ENCODE measurements around the gene HYCC2. TPM values are rescaled to one million over a fixed set of nuclear protein-coding genes. Genes with fewer than 3 reads are reported as not detected.
"Not testable (repeated sequence)": the region's sequence is repeated elsewhere in the genome, so short reads cannot be mapped to it uniquely, and the experiment has no call there.

The HYCC2 gene
- total RNA-seq, 1 donor from 2014 or later, result 29.9 TPM

GRCh38 chr2:201072201-201072530, 695 bp upstream of the HYCC2 start:
- DNase-seq (ENCODE audit: low spot score), result no peak

GRCh38 chr2:201070948-201071478, 458 bp downstream of the HYCC2 start:
- DNase-seq (ENCODE audit: low spot score), result peak; percentile 8

- DNase-seq (ENCODE audit: low spot score), result no peak
Measured at GRCh38 chr2:201064797-201065329, 6.6 kb downstream of the HYCC2 start.

- not testable (repeated sequence) for DNase-seq (ENCODE audit: low spot score)
Measured at GRCh38 chr2:201063516-201063915, 8.0 kb downstream of the HYCC2 start.

- DNase-seq (ENCODE audit: low spot score), result no peak
Measured at GRCh38 chr2:201059961-201060755, 11.3 kb downstream of the HYCC2 start.

GRCh38 chr2:201058914-201059313, 12.6 kb downstream of the HYCC2 start:
- no peak for DNase-seq (ENCODE audit: low spot score)

- no peak for DNase-seq (ENCODE audit: low spot score)
Measured at GRCh38 chr2:201057715-201058248, 13.7 kb downstream of the HYCC2 start.

- DNase-seq (ENCODE audit: low spot score), result peak; percentile 77
Measured at GRCh38 chr2:201057087-201057521, 14.4 kb downstream of the HYCC2 start.

- DNase-seq (ENCODE audit: low spot score), result no peak
Measured at GRCh38 chr2:201049455-201049854, 22.0 kb downstream of the HYCC2 start.

- no peak for DNase-seq (ENCODE audit: low spot score)
Measured at GRCh38 chr2:201046881-201047280, 24.6 kb downstream of the HYCC2 start.

- not testable (repeated sequence) for DNase-seq (ENCODE audit: low spot score)
Measured at GRCh38 chr2:201043050-201043449, 28.4 kb downstream of the HYCC2 start.

- DNase-seq (ENCODE audit: low spot score), result not testable (repeated sequence)
Measured at GRCh38 chr2:201042451-201042850, 29.0 kb downstream of the HYCC2 start.

GRCh38 chr2:201040867-201041628, 30.4 kb downstream of the HYCC2 start:
- no peak for DNase-seq (ENCODE audit: low spot score)

GRCh38 chr2:201038855-201039254, 32.6 kb downstream of the HYCC2 start:
- no peak for DNase-seq (ENCODE audit: low spot score)

- not testable (repeated sequence) for DNase-seq (ENCODE audit: low spot score)
Measured at GRCh38 chr2:201038361-201038760, 33.1 kb downstream of the HYCC2 start.

- DNase-seq (ENCODE audit: low spot score), result not testable (repeated sequence)
Measured at GRCh38 chr2:201034355-201034754, 37.1 kb downstream of the HYCC2 start.

- DNase-seq (ENCODE audit: low spot score), result no peak
Measured at GRCh38 chr2:201024518-201024917, 47.0 kb downstream of the HYCC2 start.

- DNase-seq (ENCODE audit: low spot score), result no peak
Measured at GRCh38 chr2:201021914-201022313, 49.6 kb downstream of the HYCC2 start.

Measured in umbilical cord (tissue), 2 donors.